Measurements from ENCODE around the gene FGF11.

The FGF11 gene

DNA sequence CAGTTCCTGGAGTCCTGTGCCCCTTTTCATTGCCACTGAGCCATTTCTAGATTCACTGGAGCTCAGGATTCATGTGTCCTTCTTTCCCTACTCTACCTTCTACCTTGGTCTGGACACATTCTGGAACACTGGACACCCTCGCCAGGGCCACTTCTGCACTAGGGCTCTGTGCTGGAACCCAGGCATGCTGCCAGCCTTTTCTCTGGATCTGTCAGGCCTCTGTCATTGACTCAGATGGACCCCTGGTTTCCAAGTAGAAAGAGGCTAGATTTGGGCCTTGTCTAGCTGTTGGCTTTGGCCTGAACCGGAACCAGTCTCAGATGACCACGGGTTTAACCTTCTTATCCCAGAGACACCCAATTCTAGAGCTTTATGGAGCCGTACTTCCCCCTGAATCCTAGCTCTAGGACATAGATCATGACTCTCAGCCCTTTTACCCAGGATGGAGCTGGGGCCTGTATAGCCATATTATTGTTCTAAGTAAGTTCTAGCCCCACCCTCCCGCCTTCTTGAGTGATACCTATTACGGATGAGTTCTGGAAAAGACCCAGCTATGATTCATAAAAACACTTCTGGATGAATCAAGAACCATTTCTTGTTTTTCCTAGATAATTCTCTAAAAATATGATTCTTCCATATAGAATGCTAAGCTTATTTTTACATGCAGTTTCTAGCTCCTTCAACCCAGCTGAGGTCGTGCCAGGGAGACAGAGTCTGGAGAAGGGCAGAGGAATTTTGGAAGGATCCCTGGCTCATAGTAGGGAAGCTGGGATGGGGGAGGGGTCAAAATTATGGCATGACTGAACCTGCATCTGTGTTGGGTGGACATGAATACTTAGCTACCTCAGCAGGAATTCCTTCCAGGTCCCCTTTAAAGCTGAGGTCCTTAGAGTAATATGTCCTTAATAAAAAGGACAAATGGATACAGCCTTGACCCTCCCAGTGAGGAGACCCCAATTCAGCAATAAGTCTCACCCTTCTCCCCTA lies 4.5 kb downstream of the FGF11 start:
- TF ChIP-seq, protein P1, sequence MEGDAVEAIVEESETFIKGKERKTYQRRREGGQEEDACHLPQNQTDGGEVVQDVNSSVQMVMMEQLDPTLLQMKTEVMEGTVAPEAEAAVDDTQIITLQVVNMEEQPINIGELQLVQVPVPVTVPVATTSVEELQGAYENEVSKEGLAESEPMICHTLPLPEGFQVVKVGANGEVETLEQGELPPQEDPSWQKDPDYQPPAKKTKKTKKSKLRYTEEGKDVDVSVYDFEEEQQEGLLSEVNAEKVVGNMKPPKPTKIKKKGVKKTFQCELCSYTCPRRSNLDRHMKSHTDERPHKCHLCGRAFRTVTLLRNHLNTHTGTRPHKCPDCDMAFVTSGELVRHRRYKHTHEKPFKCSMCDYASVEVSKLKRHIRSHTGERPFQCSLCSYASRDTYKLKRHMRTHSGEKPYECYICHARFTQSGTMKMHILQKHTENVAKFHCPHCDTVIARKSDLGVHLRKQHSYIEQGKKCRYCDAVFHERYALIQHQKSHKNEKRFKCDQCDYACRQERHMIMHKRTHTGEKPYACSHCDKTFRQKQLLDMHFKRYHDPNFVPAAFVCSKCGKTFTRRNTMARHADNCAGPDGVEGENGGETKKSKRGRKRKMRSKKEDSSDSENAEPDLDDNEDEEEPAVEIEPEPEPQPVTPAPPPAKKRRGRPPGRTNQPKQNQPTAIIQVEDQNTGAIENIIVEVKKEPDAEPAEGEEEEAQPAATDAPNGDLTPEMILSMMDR (conservative IDR thresholded peaks at IDR 0.05; ENCODE audit: low read depth, low read length) = no peak
- peak; percentile 47 for DNase-seq (ENCODE audit: low read depth)
- H3K4me3 ChIP-seq (ENCODE audit: low read depth, low read length) = no peak overlapping the region

GRCh38 chr17:7444682-7445618 lies 5.6 kb downstream of the FGF11 start, which contains the start of gene CHRNB1:
TSS of gene CHRNB1 (plus strand) at chr17:7445061. CDS start at chr17:7445128, 67 bp downstream.
- DNase-seq (ENCODE audit: low read depth) = no peak
- TF ChIP-seq, protein P1 (conservative IDR thresholded peaks at IDR 0.05; ENCODE audit: low read depth, low read length) = peak; percentile 15
- H3K4me3 ChIP-seq (ENCODE audit: low read depth, low read length) = peak within 1 kb of the TSS; percentile 44

GRCh38 chr17:7445619-7445968 lies 6.3 kb downstream of the FGF11 start:
- no peak for DNase-seq (ENCODE audit: low read depth)
- H3K4me3 ChIP-seq (ENCODE audit: low read depth, low read length) = no peak overlapping the region
- TF ChIP-seq, protein P1 (conservative IDR thresholded peaks at IDR 0.05; ENCODE audit: low read depth, low read length) = no peak

DNA sequence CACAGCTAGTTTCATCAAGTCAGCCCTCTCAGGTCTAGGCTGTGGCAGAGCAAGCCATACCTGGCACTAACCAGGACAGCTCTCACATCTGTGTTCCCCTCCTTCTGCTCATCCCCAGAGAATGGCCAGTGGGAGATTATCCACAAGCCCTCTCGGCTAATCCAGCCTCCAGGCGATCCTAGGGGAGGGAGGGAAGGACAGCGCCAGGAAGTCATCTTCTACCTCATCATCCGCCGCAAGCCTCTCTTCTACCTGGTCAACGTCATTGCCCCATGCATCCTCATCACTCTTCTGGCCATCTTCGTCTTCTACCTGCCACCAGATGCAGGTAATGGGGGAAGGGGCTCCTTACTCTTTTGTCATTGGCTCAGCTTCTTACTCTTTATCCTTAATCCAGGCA lies 9.1 kb downstream of the FGF11 start:
- H3K4me3 ChIP-seq (ENCODE audit: low read depth, low read length) = no peak overlapping the region
- TF ChIP-seq, protein P1 (conservative IDR thresholded peaks at IDR 0.05; ENCODE audit: low read depth, low read length) = no peak
- no peak for DNase-seq (ENCODE audit: low read depth)

DNA sequence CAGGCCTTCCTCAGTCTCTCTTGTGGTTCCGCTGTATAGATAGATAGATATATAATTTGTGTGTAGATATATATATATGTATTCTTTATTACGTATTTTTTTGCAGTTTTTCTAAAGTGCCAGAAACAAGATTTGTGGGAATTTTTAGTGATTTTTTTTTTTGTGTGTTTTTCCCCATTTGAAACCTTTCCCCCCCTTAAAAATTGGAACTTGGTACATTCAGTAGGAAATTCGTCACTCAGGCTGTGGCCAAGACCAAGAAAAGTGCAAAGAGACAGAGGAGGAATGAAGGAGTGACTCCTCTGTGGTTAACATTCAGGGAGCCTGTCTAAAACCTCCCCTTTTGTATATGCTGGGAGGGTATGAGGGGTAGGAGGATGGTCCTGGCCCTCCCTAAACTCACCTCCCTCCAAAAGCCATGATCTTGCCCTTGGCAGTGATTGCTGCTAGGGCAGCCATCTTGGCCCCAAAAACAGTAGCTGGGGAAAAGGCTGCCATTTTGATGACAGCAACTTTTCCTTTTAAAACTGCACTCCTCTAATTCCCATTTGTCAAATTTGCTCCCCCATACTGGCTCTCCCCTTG lies 20.7 kb downstream of the FGF11 start:
- no peak overlapping the region for H3K4me3 ChIP-seq (ENCODE audit: low read depth, low read length)
- TF ChIP-seq, protein P1 (conservative IDR thresholded peaks at IDR 0.05; ENCODE audit: low read depth, low read length) = no peak
- DNase-seq (ENCODE audit: low read depth) = no peak

GRCh38 chr17:7460850-7461660 lies 21.7 kb downstream of the FGF11 start:
- no peak overlapping the region for H3K4me3 ChIP-seq (ENCODE audit: low read depth, low read length)
- no peak for DNase-seq (ENCODE audit: low read depth)
- TF ChIP-seq, protein P1 (conservative IDR thresholded peaks at IDR 0.05; ENCODE audit: low read depth, low read length) = no peak
